ENCODE data around the gene USH1G.

USH1G gene

GRCh38 chr17:74903671-74904070 lies 19.4 kb downstream of the USH1G start:
- no peak for DNase-seq (ENCODE audit: low read depth in 2 of 2)

GRCh38 chr17:74903034-74903433 lies 20.0 kb downstream of the USH1G start:
- no peak for DNase-seq (ENCODE audit: low read depth in 2 of 2)

- no peak for DNase-seq (ENCODE audit: low read depth in 2 of 2)
Observed at GRCh38 chr17:74901353-74902135, 21.5 kb downstream of the USH1G start.

DNA sequence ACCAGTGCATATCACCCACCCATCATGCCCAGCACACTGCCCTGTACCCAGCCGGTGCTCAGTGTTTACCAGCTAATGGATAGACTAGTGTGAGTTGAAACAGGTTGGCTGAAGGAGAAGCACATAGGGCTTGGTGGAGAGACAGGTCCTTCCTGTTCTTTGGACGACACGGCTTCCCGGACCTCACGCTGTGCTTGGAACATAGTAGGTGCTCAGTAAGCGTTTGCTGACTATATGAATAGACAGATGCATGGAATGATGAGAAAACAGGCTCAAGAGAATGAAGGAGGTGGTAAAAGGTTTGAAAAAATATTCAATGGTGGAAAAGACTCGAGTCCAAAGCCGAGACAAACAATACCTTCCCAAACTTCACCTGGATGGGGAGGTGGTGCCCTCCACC lies 22.8 kb downstream of the USH1G start:
- DNase-seq (ENCODE audit: low read depth in 2 of 2) = no peak

DNA sequence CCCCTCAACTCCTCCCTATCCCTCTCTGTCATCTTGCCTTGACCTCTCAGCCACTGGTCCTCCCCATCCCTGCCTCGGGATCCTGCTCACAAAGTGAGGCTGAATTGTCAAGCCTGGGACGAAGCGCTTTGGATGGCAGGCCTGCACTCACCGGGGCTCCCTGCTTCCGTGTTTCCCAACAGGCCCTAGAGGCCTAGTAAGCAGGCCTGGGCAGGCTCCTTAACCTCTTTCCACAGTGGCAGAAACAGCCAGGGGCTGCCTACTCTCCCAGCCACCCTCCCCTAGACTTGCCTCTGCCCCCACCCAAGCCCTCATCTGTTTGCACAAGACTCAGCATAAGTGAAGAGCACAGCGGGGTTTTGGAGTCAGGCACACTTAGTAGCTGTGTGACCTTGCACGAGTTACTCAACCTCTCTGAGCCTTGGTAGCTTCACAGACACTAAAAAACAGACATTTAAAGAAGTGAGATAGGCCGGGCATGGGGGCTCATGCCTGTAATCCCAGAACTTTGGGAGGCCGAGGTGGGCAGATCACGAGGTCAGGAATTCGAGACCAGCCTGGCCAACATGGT lies 24.6 kb downstream of the USH1G start:
- DNase-seq (ENCODE audit: low read depth in 2 of 2) = no peak

GRCh38 chr17:74893936-74894671 lies 29.0 kb downstream of the USH1G start:
- DNase-seq (ENCODE audit: low read depth in 2 of 2) = no peak

- DNase-seq (ENCODE audit: low read depth in 2 of 2) = peak in 1 of 2 donors; percentile 4
Observed at GRCh38 chr17:74892974-74893911, 29.8 kb downstream of the USH1G start, which contains the start of gene FADS6. Gene FADS6, minus strand, starts transcription at chr17:74893633. Its CDS starts 38 bp downstream, at chr17:74893595.

- no peak for DNase-seq (ENCODE audit: low read depth in 2 of 2)
Observed at GRCh38 chr17:74892013-74892841, 30.8 kb downstream of the USH1G start.

DNA sequence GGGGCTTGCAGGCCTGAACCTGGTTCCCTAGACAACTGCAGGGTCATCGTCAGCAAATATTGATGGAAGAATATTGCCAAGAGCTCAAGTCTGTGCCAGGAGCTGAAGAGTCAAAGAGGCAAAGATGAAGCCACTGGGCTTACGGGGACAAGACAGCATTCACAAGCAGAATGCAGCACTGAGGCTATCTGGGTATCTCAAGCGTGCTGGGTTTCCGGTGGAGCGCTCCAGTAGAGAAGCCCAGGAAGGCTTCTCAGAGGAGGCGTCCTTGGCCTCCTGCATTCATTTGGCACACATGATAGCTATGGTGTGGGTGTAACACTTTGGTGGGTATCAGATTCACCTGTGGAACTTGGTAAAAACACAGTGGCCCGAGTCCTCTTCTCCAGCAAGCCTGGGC lies 32.5 kb downstream of the USH1G start:
- DNase-seq (ENCODE audit: low read depth in 2 of 2) = no peak

- DNase-seq (ENCODE audit: low read depth in 2 of 2) = no peak
Observed at GRCh38 chr17:74888469-74888868, 34.6 kb downstream of the USH1G start.

GRCh38 chr17:74883241-74883745 lies 39.8 kb downstream of the USH1G start:
- DNase-seq (ENCODE audit: low read depth in 2 of 2) = no peak

- DNase-seq (ENCODE audit: low read depth in 2 of 2) = no peak
Observed at GRCh38 chr17:74882517-74883240, 40.4 kb downstream of the USH1G start.

- no peak for DNase-seq (ENCODE audit: low read depth in 2 of 2)
Observed at GRCh38 chr17:74881073-74881472, 42.0 kb downstream of the USH1G start.

DNA sequence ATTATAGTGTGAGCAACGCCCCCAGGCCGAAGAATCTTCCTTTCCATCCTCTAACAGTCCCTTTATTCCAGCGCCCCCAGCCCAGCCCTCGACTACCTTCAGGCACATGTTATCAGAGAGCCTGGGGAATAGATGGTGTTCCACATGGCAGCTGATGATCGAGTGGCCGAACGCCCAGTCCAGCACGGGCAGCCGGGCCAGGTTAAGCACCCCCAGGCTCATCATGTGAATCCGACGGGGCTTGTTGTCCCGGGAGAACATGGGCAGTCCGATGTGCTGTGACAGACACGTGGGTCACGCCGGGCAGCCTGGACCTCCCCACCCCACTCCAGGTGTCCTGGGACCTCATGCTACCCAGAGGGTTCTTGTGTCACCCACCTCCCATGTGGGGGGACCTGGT lies 43.7 kb downstream of the USH1G start:
- no peak for DNase-seq (ENCODE audit: low read depth in 2 of 2)

DNA sequence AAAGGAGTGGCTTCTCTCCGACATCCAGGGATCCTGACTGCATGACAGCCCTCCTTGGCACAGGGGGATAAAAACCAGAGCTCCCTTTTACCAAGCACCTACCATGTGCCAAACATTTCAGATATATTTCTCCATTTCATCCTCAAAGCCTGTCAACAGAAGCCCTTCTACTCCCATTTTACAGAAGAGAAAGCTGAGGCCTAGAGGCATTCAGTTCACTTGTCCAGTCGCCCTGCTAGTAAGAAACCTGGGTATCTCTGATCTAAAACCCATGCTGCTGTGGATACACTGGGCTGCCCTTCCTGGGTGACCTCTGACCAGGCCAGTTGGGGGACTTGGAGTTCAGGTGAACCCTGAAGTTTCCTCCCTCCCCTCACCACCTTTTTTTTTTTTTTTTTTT lies 44.4 kb downstream of the USH1G start:
- no peak for DNase-seq (ENCODE audit: low read depth in 2 of 2)

GRCh38 chr17:74877592-74878548 lies 45.2 kb downstream of the USH1G start:
- no peak for DNase-seq (ENCODE audit: low read depth in 2 of 2)

DNA sequence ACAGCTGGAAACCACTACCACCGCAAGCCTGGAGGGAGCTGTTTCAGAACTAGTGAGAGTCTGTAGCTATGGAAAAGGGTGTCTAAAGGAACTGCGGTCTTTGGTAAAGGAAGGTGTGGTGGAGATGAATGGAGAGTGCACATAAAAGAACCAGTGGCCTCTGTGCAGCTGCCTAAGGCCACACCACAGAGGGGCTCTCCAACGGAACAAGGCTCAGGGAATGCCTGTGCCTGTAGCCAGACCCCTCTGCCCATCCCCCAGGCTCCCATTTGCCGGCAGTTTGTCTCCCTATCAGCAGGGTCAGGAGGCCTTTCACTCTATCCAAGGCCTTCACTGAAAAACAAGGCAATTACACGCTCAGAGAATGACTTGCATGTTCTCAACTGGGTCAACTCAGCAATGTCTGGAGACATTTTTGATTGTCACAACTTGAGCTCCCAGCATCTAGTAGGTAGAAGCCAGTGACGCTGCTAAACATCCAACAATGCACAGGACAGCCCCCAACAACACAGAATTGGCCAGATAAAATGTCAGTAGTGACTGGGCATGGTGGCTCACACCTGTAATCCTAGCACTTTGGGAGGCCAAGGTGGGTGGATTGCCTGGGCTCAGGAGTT lies 47.0 kb downstream of the USH1G start:
- no peak for DNase-seq (ENCODE audit: low read depth in 2 of 2)
